Measurements from ENCODE around the gene CENPN.

Gene CENPN

DNA sequence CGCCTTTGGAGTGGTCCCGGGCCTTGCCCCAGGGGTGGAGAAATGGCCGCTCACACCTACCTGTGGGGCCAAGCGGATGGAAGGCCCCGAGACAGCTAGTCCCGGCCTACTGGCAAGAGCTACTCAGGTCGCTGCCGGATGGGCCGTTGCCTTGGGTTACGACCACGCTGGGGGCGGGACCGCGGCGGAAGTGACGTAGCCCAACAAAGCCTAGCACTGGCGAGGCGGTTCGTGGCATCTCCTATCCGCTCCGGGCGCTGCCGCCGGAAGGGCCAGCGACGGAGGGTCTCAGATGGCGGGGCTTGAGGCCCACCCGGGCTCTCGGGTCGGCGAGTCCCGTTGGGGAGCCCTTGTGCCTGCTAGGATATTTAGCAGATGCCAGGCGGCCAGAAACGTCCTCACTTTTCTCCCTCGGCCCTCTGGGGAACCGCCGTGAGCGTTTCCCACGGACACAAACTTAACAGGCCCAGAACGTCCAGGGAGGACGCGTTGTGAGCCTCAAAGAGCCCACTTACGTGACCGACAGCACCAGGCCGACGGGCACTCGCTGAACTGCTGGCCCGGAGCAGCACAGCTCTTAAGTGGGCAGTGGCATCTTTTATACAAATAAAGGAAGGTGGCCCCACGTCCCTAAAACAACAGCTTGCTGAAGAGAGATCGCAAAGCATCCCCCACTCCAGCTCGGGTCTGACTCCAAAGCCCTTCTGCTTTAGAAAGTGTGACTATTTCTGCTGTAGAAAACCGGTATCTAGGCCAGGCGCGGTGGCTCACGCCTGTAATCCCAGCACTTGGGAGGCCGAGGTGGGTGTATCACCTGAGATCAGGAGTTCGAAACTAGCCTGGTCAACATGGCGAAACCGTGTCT lies 70.3 kb downstream of the CENPN start, which contains the start of gene C16orf46:
Gene C16orf46, minus strand, starts transcription at position 163 of the 865 bp plus-strand sequence. CDS start 13,283 bp downstream, outside the sequence.
- peak; percentile 95 for DNase-seq (ENCODE audit: low read depth)

- DNase-seq (ENCODE audit: low read depth), result no peak
These were observed 73.2 kb downstream of the CENPN start for GRCh38 chr16:81080233-81080632.

GRCh38 chr16:81081014-81081413 lies 74.0 kb downstream of the CENPN start:
- no peak for DNase-seq (ENCODE audit: low read depth)

All from amniotic epithelial cell (primary cell).